SK-N-MC (cell line): ENCODE data around the gene FN1.
"Not testable (repeated sequence)": the region's sequence is repeated elsewhere in the genome, so short reads cannot be mapped to it uniquely, and the experiment has no call there.

ENCODE experiments used
- EZH2 ChIP-seq: fragments of 200-600 bp; sonication (generic); IDR thresholded peaks from one replicate; pipeline ENCODE4 v1.6.1; 2017; ENCODE audit warnings: antibody characterized with exemption
- FOXP2 ChIP-seq: optimal IDR thresholded peaks from 2 replicates; pipeline ENCODE3; 2011; ENCODE audit warnings: mild to moderate bottlenecking, moderate library complexity; ENCODE audit not compliant: insufficient read depth; ENCODE audit errors: extremely low read length, control extremely low read depth
- POLR2AphosphoS5 ChIP-seq: IDR thresholded peaks from 2 replicates; pipeline ENCODE4 v1.6.1; 2012; ENCODE audit warnings: mild to moderate bottlenecking, low read depth, low read length, borderline replicate concordance

DNA sequence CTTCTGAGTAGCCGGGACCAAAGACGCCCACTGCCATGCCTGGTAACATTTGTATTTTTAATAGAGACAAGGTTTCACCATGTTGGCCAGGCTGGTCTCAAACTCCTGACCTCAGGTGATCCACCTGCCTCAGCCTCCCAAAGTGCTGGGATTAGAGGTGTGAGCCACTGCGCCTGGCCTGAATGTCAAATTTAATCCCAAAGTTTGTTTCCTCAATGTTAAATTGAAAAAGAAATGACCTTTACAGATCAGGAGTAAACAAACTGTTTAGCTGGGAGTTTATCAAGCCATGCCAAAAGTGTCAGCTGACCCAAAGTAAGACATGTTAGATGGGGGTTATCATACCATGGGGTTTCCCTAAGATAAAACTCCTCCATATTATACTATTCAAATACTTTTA is 75.8 kb downstream of the FN1 start:
- not testable (repeated sequence) for TF ChIP-seq EZH2, POLR2AphosphoS5, FOXP2
